ENCODE measurements around the gene CMYA5. TPM values are rescaled to one million over a fixed set of nuclear protein-coding genes. Genes with fewer than 3 reads are reported as not detected.

The CMYA5 gene
- total and polyA plus RNA-seq, 4 donors = 0.61 to 5.9 (median 2.1) TPM

DNA sequence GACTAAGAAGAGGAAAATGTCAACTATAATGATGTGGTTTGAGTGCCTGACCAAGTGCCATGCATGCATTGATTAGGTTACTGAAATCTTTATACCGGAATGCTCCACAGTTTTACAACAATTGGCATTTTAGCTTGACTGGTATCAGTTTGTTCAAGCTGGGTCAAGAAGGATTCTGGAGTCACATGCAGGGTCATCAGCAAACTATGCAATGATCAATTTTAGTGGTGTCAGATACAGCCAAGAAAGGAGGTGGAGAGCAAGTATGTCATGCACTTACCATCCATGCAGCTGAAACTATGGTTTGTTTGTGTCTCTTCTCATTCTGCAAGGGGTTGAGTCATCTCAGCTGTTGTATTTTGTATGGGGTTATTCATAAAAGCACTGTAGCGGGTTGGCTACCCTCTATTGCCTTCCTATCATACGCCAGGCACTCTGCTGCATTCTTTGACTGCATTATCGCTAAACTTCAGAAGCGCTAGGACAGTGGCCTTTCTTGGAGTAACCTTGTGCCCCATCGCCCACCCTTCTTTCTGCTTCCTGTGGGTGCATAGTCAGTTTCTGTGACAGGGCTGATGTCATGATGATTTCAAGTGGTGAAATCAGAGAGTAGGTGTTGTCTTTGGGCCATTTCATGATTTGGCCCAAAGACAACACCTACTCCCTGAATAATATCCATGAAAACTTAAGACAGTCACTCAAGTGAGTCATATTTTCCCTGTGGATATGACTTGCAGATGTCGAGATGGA lies 156.0 kb downstream of the CMYA5 start:
- DNase-seq (no peak), ATAC-seq (ENCODE audit: low FRiP score) (no peak)
- Histone ChIP-seq H3K4me3 (ENCODE audit: low read length in 2 of 2) (no peak overlapping the region), H3K36me3 (ENCODE audit: control insufficient read depth in 1 of 2, insufficient read depth in 2 of 2, low read length in 1 of 2) (no peaks in the 10 kb centered on the region), H3K27ac (ENCODE audit: low read depth in 1 of 2, low read length in 2 of 2) (no peak overlapping the region), H3K9me3 (ENCODE audit: control insufficient read depth, low read length) (no peaks in the 10 kb centered on the region), H3K27me3 (ENCODE audit: control insufficient read depth in 1 of 2, insufficient read depth in 2 of 2, low read length in 1 of 2) (no peaks in the 10 kb centered on the region), H3K4me1 (ENCODE audit: control insufficient read depth in 1 of 2, insufficient read depth in 2 of 2, low read length in 2 of 2) (no peaks in the 10 kb centered on the region)
- intact Hi-C loops (cut with DNase I) = no loop called here
- 84 to 85% methylated on average over 7 of the region's 7 CpGs for WGBS, 2 donors

DNA sequence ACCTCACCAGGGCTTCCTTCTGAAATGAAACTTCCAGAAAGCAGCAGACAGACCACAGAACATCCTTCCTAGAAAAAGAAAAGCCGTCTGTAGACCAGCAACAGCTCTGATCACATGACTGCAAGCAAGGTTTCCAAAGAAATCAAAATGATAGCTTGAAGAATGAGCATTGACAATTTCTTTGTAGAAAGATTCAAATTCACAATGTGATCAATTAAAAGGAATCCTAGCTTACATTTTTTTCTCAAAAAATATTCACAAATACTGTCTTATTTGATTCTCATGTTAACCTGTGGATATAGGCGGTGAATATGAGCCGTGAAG lies 156.5 kb downstream of the CMYA5 start:
- ATAC-seq (ENCODE audit: low FRiP score) = no peak
- H3K4me3 ChIP-seq (ENCODE audit: low read length in 2 of 2) = no peak overlapping the region
- intact Hi-C loops (cut with DNase I) = no loop called here
- no peak for DNase-seq
- no peaks in the 10 kb centered on the region for H3K9me3 ChIP-seq (ENCODE audit: control insufficient read depth, low read length)
- no peaks in the 10 kb centered on the region for H3K36me3 ChIP-seq (ENCODE audit: control insufficient read depth in 1 of 2, insufficient read depth in 2 of 2, low read length in 1 of 2)
- H3K27me3 ChIP-seq (ENCODE audit: control insufficient read depth in 1 of 2, insufficient read depth in 2 of 2, low read length in 1 of 2) = no peaks in the 10 kb centered on the region
- 77 to 80% methylated on average over 3 of the region's 3 CpGs for WGBS, 2 donors
- H3K27ac ChIP-seq (ENCODE audit: low read depth in 1 of 2, low read length in 2 of 2) = no peak overlapping the region
- H3K4me1 ChIP-seq (ENCODE audit: control insufficient read depth in 1 of 2, insufficient read depth in 2 of 2, low read length in 2 of 2) = no peaks in the 10 kb centered on the region

DNA sequence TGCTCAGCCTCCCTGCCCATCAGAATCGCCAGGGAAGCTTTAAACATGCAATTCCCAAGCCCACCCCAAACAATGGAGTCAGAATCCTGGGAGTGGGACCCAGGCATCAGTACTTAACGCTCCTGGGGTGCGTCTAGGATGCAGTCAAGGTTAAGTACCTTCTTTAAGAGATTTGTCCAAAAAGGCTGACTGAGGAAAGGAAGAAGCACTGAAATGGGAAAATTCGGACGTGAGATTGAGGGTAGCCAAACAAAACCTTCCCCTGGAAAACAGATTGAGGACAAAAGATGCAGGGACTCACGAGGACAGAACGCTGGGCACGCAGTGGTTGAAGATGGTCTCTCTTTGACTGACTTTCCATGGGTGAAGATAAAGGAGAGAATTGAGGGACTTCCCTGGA lies 157.9 kb downstream of the CMYA5 start:
- intact Hi-C loops (cut with DNase I) = no loop called here
- no peak overlapping the region for H3K27ac ChIP-seq (ENCODE audit: low read depth in 1 of 2, low read length in 2 of 2)
- no peaks in the 10 kb centered on the region for H3K4me1 ChIP-seq (ENCODE audit: control insufficient read depth in 1 of 2, insufficient read depth in 2 of 2, low read length in 2 of 2)
- no peak overlapping the region for H3K4me3 ChIP-seq (ENCODE audit: low read length in 2 of 2)
- H3K36me3 ChIP-seq (ENCODE audit: control insufficient read depth in 1 of 2, insufficient read depth in 2 of 2, low read length in 1 of 2) = no peaks in the 10 kb centered on the region
- ATAC-seq (ENCODE audit: low FRiP score) (no peak), DNase-seq (no peak)
- WGBS, 2 donors = 78 to 80% methylated on average over 8 of the region's 8 CpGs
- no peaks in the 10 kb centered on the region for H3K9me3 ChIP-seq (ENCODE audit: control insufficient read depth, low read length)
- no peaks in the 10 kb centered on the region for H3K27me3 ChIP-seq (ENCODE audit: control insufficient read depth in 1 of 2, insufficient read depth in 2 of 2, low read length in 1 of 2)

DNA sequence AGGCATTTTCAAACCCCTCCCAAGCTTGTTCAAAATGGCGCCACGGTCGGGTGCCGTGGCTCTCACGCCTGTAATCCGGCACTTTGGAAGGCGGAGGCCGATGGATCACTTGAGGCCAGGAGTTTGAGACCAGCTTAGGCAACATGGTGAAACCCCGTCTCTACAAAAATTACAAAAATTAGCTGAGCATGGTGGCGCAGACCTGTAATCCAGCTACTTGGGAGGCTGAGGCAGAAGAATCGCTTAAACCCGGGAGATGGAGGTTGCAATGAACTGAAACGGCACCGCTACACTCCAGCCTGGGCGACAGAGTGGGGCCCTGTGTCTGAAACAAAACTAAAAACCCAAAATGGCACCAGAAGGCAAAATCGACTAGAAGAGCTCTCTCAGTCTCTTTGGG lies 159.4 kb downstream of the CMYA5 start:
- ATAC-seq (ENCODE audit: low FRiP score) = no peak
- WGBS, 2 donors = 93 to 95% methylated on average over 16 of the region's 16 CpGs

More for the DNA sequence above, 159.4 kb downstream of the CMYA5 start:
- intact Hi-C loops (cut with DNase I) = no loop called here
- no peak for DNase-seq
- H3K36me3 ChIP-seq (ENCODE audit: control insufficient read depth in 1 of 2, insufficient read depth in 2 of 2, low read length in 1 of 2) = no peaks in the 10 kb centered on the region
- H3K27me3 ChIP-seq (ENCODE audit: control insufficient read depth in 1 of 2, insufficient read depth in 2 of 2, low read length in 1 of 2) = no peaks in the 10 kb centered on the region
- no peak overlapping the region for H3K4me3 ChIP-seq (ENCODE audit: low read length in 2 of 2)
- peaks cover 1% of the 10 kb centered on the region for H3K9me3 ChIP-seq (ENCODE audit: control insufficient read depth, low read length)
- no peaks in the 10 kb centered on the region for H3K4me1 ChIP-seq (ENCODE audit: control insufficient read depth in 1 of 2, insufficient read depth in 2 of 2, low read length in 2 of 2)
- H3K27ac ChIP-seq (ENCODE audit: low read depth in 1 of 2, low read length in 2 of 2) = no peak overlapping the region

Other genes starting within 250 kb of the CMYA5 start
- gene HOMER1, start 175.7 kb upstream of the CMYA5 start, total RNA-seq = 1 to 10 TPM; 6.2 to 6.8 TPM
- gene HOMER1, start 175.7 kb upstream of the CMYA5 start, polyA plus RNA-seq = 1 to 10 TPM in 1 of 2 donors, under 1 TPM in 1; 0.88 to 1.2 TPM
- 100 to 1,000 TPM in 1 of 2 donors, 10 to 100 TPM in 1; 81.5 to 108 TPM for gene TENT2, start 77.4 kb upstream of the CMYA5 start, total RNA-seq
- gene TENT2, start 77.4 kb upstream of the CMYA5 start, polyA plus RNA-seq = 10 to 100 TPM; 20.9 to 29.0 TPM

All from aorta (tissue), 5 donors.